GM21515 (cell line): ENCODE data around the gene PPFIA1.

Experiments
- ATAC-seq: cut with Tn5 transposase; IDR thresholded peaks from one replicate; pipeline ENCODE4 v1.9.1; 2021; ENCODE audit not compliant: unreplicated experiment

Gene PPFIA1

GRCh38 chr11:70411713-70412452 is 141.4 kb downstream of the PPFIA1 start:
- no peak for ATAC-seq

DNA sequence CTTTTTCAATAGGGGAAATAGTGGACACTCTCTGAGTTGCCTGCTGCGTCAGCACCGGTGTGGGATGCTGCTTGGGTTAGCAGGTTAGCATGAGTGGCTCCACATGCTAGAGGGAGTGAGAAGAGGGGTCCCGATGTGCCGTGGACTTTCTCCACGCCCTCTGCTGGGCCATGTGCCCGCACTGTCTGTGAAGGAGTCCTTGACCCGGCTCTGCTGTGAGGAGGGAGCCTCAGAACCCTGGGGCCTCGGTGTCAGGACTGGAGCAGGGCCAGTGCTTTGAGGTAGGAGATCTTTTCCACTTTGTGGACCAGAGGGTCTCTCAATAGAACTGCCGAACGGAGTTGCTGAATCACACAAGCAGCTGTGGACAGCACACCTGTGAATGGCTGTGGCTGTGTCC is 142.7 kb downstream of the PPFIA1 start:
- ATAC-seq, result no peak

- no peak for ATAC-seq
Observed at GRCh38 chr11:70414341-70415100, 144.0 kb downstream of the PPFIA1 start.

DNA sequence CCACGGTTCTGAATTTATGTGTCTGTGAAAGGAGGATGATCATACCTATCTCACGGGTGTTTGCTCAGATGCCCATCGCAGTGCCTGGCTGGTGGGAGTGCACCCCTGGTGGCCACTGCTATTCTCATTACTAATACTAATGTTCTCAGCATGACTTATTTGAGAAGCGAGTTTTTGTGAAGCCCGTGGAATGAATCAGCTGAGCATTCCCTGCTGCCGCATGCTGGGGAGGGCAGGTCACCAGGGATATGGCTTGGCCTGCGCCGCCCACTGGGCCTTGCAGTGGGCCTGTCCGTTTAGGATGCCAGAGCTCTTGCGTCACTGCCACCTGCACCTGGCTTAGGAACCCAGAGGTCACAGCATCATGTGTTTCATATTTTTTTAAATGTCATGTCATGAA is 144.7 kb downstream of the PPFIA1 start:
- no peak for ATAC-seq

GRCh38 chr11:70415642-70416395 is 145.3 kb downstream of the PPFIA1 start:
- no peak for ATAC-seq

DNA sequence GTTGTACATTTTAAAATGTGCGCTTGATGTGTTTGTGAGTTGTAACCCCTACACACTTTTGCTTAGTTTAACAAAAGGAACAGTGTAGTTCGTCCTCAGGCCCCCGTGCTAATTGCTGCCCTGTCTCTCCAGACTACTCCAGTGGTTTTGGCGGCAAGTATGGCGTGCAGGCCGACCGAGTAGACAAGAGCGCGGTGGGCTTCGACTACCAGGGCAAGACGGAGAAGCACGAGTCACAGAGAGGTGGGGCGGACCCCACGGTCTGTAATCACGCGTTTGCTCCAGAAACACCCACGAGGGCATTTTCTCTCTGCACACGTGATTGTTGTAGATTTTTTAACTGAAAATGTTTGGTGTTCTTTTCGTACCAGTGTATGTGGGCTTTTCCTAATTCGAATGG is 146.4 kb downstream of the PPFIA1 start:
- no peak for ATAC-seq

GRCh38 chr11:70418130-70418529 is 147.6 kb downstream of the PPFIA1 start:
- ATAC-seq, result no peak

DNA sequence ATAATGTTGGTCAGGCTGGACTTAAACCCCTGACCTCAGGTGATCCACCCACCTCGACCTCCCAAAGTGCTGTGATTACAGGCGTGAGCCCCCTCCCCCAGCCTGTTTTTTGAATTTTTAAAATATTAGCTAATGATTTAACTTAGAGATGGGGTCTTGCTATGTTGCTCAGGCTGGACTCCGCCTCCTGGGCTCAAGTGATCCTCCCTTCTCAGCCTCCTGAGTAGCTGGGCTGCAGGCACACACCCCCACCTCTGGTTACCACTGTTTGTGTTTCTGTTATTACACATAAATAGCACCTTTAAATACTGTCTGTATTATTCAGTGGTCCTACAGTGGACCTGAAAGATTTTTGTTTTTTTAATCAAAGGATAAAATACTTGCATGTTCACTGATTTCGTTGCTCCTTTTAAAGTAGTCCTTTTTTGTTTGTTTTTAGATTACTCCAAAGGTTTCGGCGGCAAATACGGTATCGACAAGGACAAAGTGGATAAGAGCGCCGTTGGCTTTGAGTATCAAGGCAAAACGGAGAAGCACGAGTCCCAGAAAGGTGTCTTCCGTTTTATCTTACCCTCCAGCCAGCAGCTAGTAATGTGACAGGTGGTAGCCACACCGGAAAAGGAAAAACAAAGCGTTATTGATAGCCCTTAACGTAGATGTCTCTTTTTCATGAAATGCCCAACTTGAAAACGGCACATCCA is 149.0 kb downstream of the PPFIA1 start:
- ATAC-seq, result no peak

- ATAC-seq, result no peak
Observed at GRCh38 chr11:70420008-70420464, 149.5 kb downstream of the PPFIA1 start.

GRCh38 chr11:70420496-70420895 is 150.0 kb downstream of the PPFIA1 start:
- ATAC-seq, result no peak

DNA sequence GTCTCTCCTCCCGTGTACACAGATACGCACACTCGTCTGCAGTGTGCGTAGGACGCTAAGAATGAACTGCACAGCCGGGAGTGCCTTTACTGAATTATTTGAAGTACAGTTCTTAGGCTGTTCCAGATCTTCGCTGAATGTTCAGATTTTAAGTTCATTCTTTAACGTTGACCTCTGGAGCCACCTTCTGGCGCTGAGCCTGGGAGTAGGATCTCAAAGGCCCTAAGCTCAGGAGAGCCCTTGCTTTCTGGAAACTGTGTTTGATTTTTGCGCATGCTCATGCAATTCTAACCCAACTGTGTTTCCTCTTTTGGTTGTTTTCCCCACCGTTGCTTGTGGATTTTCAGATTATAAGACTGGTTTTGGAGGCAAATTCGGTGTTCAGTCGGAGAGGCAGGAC is 150.6 kb downstream of the PPFIA1 start:
- ATAC-seq, result no peak

DNA sequence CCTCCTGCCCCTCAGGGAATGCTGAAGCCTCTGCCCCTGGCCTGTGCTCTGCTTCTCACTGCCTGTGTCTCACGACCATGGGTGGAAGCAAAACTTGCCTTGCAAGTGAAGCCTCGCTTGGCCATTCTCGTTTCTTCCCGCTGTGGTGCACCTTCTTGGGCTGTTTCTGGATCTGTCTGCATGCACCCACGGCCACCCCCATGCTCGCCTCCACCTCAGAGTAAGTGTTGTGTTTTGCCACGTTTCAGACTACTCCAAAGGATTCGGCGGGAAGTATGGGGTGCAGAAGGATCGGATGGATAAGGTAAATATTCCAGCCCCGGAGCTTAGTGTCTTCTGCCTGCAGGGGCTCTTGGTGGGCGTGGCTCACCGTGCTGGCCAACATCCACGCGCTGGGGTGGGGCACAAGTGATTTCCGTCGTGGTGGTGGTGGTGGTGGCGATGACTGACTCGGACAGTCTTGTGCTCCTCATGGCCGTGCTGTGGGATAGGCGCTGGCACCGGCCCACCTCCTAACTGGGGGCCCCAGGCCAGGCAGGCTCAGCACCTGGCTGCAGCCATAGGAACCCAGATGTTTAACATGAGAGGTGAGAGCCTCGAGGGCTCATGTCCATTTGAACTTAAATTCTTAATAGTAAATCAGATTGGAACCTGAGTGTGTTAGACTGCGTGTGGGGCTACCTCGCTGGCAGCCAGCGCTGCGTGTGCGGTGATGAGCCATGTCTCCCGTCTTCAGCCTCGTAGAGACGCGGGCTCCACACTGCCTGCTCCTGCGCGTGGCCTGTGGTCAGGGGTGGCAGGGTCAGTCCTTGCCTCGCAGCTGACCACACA is 152.4 kb downstream of the PPFIA1 start:
- ATAC-seq, result no peak

- peak; percentile 62 for ATAC-seq
Observed at GRCh38 chr11:70423523-70424505, 153.3 kb downstream of the PPFIA1 start.

GRCh38 chr11:70424765-70425344 is 154.4 kb downstream of the PPFIA1 start:
- ATAC-seq, result no peak

DNA sequence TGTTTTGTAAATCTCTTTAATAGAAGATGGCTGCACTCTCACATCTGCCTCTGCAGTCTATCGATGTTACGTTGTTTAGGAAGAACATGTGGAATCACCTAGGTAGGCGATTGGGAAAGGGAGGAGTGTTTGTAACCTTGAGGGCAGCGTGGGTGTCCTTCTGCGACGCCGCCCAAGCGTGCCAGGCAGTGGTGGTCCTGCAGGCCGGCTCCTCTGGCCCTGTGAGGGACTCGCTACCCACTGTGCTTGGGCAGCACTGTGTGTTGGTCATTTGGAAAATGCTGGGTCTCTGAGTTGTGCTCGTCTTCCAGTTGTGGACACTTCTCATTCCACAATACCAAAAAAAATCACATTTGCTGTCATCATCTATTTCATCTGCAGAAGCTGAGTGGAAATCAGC is 156.9 kb downstream of the PPFIA1 start:
- no peak for ATAC-seq

- ATAC-seq, result no peak
Observed at GRCh38 chr11:70428701-70429427, 158.4 kb downstream of the PPFIA1 start.

GRCh38 chr11:70429428-70429705 is 158.9 kb downstream of the PPFIA1 start:
- ATAC-seq, result no peak
